Non-pigmented ciliary epithelial cell (primary cell): ENCODE data around the gene COL6A2.
A peak's percentile ranks its signal among the peaks of the same experiment; 100 is the strongest.
"Not testable (repeated sequence)": the region's sequence is repeated elsewhere in the genome, so short reads cannot be mapped to it uniquely, and the experiment has no call there.

ENCODE experiments used
- DNase-seq: peaks from one replicate; pipeline ENCODE4 v3.0.0-alpha.2; 2010; ENCODE audit warnings: low read depth

Gene COL6A2

DNA sequence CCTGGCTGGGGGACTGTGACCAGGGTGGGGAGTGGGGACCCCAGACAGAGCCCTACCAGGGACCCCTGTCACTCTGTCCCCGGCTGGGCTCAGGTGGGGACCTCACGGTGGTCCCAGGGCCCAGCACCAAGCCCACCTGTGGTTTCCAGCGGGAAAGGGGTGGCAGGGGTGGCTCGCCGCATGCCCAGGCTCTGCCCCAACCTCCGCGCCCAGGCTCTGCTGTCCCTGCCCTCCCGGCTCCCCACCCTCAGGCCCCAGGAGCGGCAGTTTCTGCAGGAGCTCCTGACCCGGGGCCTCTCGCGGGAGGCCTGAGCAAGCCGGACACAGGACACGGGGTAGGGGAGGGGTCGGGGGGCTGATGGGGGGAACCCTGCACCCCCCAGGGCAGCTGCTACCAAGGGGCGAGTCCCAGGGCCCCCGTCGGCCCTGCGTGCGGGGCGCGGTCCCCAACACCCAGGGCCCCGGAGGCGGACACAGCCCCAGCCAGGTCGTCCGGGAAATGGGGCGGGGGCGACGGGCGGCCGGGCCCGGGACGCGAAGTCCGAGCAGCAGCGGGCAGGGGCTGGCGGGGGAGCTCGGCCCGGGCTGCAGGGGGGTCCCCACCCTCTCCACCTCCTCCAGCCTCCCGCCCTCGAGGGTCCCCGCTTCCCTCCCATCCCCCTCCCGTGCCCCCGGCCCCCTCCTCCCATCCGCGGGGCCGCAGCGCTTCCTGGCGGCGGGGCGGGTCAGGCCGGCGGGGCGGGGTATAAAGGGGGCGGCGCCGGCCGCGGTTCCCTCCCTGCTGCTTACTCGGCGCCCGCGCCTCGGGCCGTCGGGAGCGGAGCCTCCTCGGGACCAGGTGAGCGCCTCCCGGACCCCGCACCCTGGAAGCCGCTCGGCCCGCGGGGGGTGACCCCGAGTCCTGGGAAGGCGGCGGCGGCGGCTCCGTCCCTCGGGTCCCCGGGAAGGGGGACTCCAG lies at the start of gene COL6A2:
COL6A2 (plus strand) TSS at position 777 of the 958 bp plus-strand sequence.
- DNase-seq: no peak

GRCh38 chr21:46048926-46049889 lies 48.7 kb upstream of the COL6A2 start:
- peak; percentile 95 for DNase-seq

DNA sequence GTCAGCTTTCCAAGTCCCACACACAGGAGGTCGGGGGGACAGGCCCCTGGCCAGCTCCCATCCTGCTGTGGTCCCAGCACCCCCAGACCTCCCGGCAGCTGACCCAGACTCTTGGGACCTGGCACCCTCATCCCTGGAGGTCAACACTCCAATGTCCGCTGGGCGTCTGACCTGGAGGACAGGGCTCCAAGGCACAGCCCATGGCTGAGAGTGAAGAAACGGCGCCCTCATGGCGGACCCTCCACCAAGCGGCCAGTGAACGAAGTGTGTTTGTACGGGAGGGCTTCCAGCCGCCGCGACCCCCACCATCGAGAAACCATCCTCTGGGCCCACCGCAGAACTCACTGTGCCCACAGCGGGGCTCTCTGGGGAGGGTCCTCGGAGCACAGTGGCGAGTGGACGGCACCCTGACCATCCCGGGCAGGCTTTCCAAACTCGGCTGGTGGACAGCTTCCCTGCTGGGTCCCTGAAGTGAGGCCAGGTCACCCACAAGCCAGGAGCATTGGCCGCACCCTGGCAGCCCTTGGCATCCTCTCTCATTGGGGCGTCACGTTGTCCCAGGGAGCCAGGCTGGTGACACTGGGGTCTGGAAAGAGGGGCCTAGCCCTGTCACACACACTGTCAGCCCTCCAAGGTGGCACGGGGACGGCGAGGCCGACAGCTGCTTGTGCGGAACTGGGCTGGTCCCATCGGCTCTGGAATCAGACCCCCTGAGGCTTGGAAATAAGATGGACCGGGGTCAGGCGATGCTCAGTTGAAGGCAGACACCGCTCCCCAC lies 47.8 kb upstream of the COL6A2 start:
- DNase-seq: no peak

GRCh38 chr21:46050668-46051378 lies 47.1 kb upstream of the COL6A2 start:
- no peak for DNase-seq

DNA sequence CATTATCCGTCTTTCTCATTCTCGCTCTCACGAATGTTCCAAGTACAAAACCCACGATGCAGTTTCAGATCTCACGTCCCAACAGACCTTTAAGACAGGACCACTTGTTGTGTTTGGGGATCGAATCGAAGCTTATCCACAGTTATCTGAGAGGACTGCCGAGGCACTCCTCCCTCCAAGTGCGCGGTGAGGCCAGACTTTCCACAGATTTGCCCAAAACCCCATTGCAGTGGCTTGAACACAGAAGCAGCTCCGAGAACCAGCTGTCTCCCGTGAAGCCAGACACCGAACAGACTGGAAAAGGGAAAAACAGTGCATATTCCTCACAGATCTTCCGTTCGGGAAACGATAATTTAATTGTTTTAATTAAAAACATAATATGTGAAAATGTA lies 46.5 kb upstream of the COL6A2 start:
- no peak for DNase-seq

GRCh38 chr21:46051821-46052675 lies 45.9 kb upstream of the COL6A2 start:
- DNase-seq: no peak

DNA sequence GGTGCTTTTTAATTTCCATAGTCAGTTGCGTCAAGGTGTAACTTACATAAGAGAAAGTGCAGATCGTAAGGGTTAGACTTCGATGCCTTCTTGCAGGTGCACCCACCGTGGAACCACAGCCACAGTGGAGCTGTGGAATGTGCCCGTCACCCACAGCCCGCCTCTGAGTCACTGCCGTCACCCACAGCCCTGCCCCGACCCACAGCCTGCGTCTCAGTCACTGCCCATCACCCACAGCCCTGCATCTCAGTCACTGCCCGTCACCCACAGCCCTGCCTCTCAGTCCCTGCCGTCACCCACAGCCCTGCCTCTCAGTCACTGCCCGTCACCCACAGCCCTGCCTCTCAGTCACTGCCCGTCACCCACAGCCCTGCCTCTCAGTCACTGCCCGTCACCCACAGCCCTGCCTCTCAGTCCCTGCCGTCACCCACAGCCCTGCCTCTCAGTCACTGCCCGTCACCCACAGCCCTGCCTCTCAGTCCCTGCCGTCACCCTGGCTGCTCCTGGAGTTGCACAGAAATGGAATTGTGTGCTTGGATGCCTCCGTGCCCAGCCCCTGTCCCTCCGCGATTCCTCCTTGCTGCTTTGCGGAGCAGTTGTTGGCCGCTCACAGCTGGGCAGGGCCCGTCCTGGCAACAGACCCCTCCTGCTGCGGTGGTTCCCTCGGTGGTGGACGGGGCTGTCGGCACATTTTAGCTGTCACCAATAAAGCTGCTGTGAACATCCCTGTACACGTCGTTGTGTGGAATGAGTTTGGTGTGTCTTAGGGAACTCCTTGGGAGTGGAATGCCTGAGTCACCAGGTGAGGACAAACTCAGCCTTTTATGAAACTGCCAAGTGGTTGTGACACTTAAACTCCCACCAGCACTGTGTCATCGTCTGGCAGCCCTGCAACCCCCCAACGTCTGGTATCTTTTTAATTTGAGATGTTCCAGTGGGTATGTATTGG lies 44.9 kb upstream of the COL6A2 start:
- DNase-seq: no peak

GRCh38 chr21:46054031-46054430 lies 43.9 kb upstream of the COL6A2 start:
- no peak for DNase-seq

GRCh38 chr21:46054451-46054881 lies 43.4 kb upstream of the COL6A2 start:
- DNase-seq: no peak

DNA sequence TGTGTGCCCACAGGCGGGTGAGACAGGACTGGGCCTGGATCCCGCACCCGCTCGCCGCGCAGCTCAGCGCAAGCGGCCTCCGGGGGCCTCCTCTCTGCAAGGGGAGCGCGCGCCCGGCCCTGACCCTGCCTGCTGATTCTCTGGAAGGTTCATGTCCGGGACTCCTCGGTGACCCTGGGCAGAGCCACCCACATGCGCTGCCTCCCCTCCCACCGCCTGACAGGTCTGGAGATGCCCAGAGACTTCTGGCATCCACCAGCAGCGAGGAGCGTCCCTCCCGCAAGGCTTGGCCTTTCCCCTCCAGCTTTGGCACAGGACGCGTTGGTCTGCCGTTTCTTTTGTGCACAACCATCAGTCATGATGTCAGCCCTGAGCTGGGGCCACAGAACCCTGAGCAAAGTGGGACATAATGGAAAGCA lies 42.0 kb upstream of the COL6A2 start:
- no peak for DNase-seq

- no peak for DNase-seq
These were observed 41.4 kb upstream of the COL6A2 start for GRCh38 chr21:46056450-46056903.

DNA sequence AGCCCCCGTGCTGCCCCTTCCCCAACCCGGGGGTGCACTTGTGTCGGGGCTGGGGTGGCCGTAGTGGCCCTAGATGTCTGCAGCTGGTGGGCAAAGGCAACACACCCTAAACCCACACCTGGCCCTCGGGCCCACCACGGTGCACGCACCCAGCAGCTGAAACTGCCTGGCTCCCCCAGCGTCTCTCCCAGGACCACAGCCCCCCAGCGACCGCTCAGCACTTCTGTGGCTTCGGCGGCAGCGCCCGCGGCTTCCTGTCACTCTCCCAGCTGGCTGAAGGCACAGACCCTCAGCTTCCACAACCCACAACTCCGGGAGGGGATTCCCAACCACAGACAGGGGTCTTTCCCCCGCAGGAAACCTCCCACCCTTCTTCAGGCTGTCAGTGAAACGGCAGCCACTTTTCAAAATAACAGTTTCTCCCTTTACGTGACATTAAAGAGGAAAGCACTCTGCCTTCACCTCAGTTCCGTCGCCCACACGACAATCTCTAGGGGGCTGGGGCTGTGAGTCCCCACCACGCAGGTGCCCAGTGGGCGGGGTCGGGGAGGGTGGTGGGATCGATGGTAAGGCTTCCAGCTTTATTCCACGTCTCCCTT lies 40.7 kb upstream of the COL6A2 start:
- DNase-seq: no peak

DNA sequence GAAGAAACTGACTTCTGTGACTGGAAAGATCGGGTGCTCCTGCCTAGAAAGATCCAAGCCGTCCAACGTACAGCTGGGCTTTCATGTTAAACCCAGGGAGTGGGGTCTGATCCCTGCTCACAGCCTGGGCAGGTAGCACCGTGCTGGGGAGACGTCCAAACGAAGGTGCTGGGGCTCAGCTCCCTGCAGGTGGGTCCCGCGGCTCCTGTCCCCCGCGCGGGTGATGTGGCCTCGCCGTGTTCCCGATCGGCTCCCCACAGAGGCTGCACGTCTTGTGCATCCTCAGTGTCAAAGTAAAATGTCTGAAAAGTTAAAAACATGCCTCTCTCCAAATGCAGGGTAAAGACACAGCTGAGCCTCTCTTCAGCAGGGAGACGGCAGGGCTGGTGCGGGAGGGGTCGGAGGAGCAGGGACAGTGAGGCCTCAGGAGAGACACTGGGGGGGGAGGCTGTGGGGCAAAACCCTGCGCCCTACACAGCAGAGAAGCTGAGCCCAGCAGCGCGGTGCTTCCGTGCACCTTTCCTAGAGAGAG lies 40.1 kb upstream of the COL6A2 start:
- no peak for DNase-seq

DNA sequence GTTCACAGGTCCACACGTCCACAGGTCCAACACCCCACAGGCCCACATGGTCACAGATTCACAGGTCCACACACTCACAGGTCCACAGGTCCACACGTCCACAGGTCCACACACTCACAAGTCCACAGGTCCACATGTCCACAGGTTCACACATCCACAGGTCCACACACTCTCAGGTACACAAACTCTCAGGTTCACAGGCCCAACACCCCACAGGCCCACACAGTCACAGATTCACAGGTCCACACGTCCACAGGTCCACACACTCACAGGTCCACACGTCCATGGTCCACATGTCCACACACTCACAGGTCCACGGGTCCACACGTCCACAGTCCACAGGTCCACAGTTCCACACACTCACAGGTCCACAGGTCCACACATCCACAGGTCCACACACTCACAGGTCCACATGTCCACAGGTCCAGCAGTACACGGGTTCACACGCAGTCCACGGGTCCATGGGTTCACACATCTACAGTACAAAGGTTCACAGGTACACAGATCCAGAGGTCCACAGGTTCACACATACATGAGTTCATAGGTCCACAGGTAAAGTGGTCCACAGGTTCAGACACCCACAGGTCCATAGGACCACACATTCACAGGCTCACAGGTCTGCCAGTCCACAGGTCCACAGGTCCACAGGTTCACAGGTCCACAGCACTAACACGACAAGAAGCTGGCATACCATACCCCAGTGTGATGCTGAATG lies 39.3 kb upstream of the COL6A2 start:
- DNase-seq: no peak

GRCh38 chr21:46059195-46059594 lies 38.7 kb upstream of the COL6A2 start:
- DNase-seq: no peak

DNA sequence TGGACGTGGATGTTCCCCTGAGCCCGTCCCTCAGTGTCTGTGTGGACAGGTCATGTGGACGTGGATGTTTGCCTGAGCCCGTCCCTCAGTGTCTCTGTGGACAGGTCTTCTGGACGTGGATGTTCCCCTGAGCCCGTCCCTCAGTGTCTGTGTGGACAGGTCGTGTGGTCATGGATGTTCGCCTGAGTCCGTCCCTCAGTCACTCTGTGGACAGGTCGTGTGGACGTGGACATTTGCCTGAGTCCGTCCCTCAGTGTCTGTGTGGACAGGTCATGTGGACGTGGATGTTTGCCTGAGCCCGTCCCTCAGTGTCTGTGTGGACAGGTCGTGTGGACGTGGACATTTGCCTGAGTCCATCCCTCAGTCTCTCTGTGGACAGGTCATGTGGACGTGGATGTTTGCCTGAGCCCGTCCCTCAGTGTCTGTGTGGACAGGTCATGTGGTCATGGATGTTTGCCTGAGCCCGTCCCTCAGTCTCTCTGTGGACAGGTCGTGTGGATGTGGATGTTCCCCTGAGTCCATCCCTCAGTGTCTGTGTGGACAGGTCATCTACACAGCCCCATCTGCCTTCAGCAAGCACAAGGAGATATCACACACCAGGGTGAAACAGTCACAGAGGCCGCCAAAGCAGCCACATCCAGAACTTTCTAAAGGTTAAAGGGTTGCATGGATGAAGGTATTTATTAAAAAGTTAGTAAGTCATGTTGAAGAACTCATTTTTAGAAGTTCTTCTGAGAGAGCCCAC lies 38.0 kb upstream of the COL6A2 start:
- DNase-seq: not testable (repeated sequence)

DNA sequence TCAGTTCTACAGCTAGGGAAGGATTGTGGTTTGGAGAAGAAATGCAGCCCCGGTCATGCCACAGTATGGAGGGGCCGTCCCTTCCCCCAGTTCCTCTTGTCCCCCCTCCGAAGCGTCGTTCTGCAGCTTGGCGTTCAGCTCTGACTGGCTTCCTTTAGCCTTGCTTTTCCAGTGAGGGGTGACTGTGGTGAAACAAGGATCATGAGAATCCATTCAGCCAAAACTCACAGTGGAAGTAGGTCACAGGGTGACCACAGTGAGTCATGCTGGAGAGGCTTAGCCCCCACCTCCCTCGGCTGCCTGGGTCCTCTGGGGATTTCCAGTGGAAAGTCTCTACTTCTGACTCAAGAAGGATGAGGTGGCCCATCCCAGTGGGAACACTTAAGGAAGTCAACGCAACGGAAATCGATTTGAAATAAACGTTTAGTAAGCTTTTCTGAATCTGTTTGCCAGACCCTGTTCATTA lies 37.3 kb upstream of the COL6A2 start:
- DNase-seq: peak; percentile 96
